ENCODE results near the gene ARL14.
A peak's percentile ranks its signal among the peaks of the same experiment; 100 is the strongest.

ARL14 gene

GRCh38 chr3:160694345-160694744 lies 17.4 kb downstream of the ARL14 start:
- in situ Hi-C loops (cut with HindIII; ENCODE audit: low sequenced_read_pairs): no loop called here
- TF ChIP-seq CTCF (IDR thresholded peaks at IDR 0.05; ENCODE audit: low read depth, low read length): no peak
- no peak overlapping the region for H3K4me3 ChIP-seq (ENCODE audit: low read depth, low read length)
- no peak for DNase-seq (ENCODE audit: low read depth, low spot score)

- DNase-seq (ENCODE audit: low read depth, low spot score): no peak
- TF ChIP-seq CTCF (IDR thresholded peaks at IDR 0.05; ENCODE audit: low read depth, low read length): no peak
- H3K4me3 ChIP-seq (ENCODE audit: low read depth, low read length): no peak overlapping the region
- in situ Hi-C loops (cut with HindIII; ENCODE audit: low sequenced_read_pairs): no loop called here
Observed at GRCh38 chr3:160695003-160695402, 18.0 kb downstream of the ARL14 start.

- in situ Hi-C loops (cut with HindIII; ENCODE audit: low sequenced_read_pairs): no loop called here
- DNase-seq (ENCODE audit: low read depth, low spot score): no peak
- no peak overlapping the region for H3K4me3 ChIP-seq (ENCODE audit: low read depth, low read length)
- TF ChIP-seq CTCF (IDR thresholded peaks at IDR 0.05; ENCODE audit: low read depth, low read length): no peak
Observed at GRCh38 chr3:160695915-160696327, 19.0 kb downstream of the ARL14 start.

- no peak overlapping the region for H3K4me3 ChIP-seq (ENCODE audit: low read depth, low read length)
- in situ Hi-C loops (cut with HindIII; ENCODE audit: low sequenced_read_pairs): no loop called here
- DNase-seq (ENCODE audit: low read depth, low spot score): peak; percentile 38
- TF ChIP-seq CTCF (IDR thresholded peaks at IDR 0.05; ENCODE audit: low read depth, low read length): no peak
Observed at GRCh38 chr3:160697637-160698380, 20.8 kb downstream of the ARL14 start.

GRCh38 chr3:160698599-160699195 lies 21.7 kb downstream of the ARL14 start:
- no peak overlapping the region for H3K4me3 ChIP-seq (ENCODE audit: low read depth, low read length)
- TF ChIP-seq CTCF (IDR thresholded peaks at IDR 0.05; ENCODE audit: low read depth, low read length): no peak
- in situ Hi-C loops (cut with HindIII; ENCODE audit: low sequenced_read_pairs): no loop called here
- no peak for DNase-seq (ENCODE audit: low read depth, low spot score)

- in situ Hi-C loops (cut with HindIII; ENCODE audit: low sequenced_read_pairs): no loop called here
- no peak for TF ChIP-seq CTCF (IDR thresholded peaks at IDR 0.05; ENCODE audit: low read depth, low read length)
- no peak overlapping the region for H3K4me3 ChIP-seq (ENCODE audit: low read depth, low read length)
- DNase-seq (ENCODE audit: low read depth, low spot score): no peak
Observed at GRCh38 chr3:160701490-160701889, 24.5 kb downstream of the ARL14 start.
